LNCaP clone FGC (cell line): ENCODE results near the gene ROCK2.

Experiments used
- DNase-seq: peaks from one replicate; pipeline ENCODE4 v3.0.0-alpha.2; 2011; ENCODE audit warnings: low read depth
- H3K4me3 ChIP-seq: 2 replicates; pipeline ENCODE4 v1.5.1; 2011; ENCODE audit warnings: mild to moderate bottlenecking, low read depth, low read length, control low read depth
- CTCF ChIP-seq: IDR thresholded peaks from 2 replicates; pipeline ENCODE4 v1.5.1; 2012; ENCODE audit warnings: mild to moderate bottlenecking; ENCODE audit not compliant: control insufficient read depth, insufficient read depth; ENCODE audit errors: extremely low read depth

The ROCK2 gene

GRCh38 chr2:11363868-11364564 lies 19.6 kb upstream of the ROCK2 start:
- no peak for TF ChIP-seq CTCF
- H3K4me3 ChIP-seq: no peak overlapping the region
- DNase-seq: no peak

- no peak for DNase-seq
- no peak overlapping the region for H3K4me3 ChIP-seq
- no peak for TF ChIP-seq CTCF
Observed at GRCh38 chr2:11359865-11360264, 15.4 kb upstream of the ROCK2 start.

GRCh38 chr2:11357428-11357972 lies 13.1 kb upstream of the ROCK2 start:
- DNase-seq: no peak
- no peak overlapping the region for H3K4me3 ChIP-seq
- TF ChIP-seq CTCF: no peak

- no peak for TF ChIP-seq CTCF
- H3K4me3 ChIP-seq: no peak overlapping the region
- no peak for DNase-seq
Observed at GRCh38 chr2:11356764-11357163, 12.3 kb upstream of the ROCK2 start.

GRCh38 chr2:11355194-11356053 lies 11.0 kb upstream of the ROCK2 start:
- TF ChIP-seq CTCF: no peak
- no peak overlapping the region for H3K4me3 ChIP-seq
- no peak for DNase-seq

GRCh38 chr2:11354363-11355154 lies 10.1 kb upstream of the ROCK2 start:
- no peak overlapping the region for H3K4me3 ChIP-seq
- no peak for TF ChIP-seq CTCF
- DNase-seq: no peak
